ENCODE results near the gene CPA2. TPM values are rescaled to one million over a fixed set of nuclear protein-coding genes. Genes with fewer than 3 reads are reported as not detected.
A peak's percentile ranks its signal among the peaks of the same experiment; 100 is the strongest.

CPA2 gene
- total and polyA plus RNA-seq, 2 donors (not counting 1 experiment from before 2014, with no cell fraction given): 0.06 TPM; not detected in 1

GRCh38 chr7:130277763-130278643 lies 11.3 kb downstream of the CPA2 start:
- DNase-seq (ENCODE audit: low read depth in 2 of 2): peak; percentile 70 to 88
- Histone ChIP-seq H3K27me3 (ENCODE audit: control insufficient read depth, insufficient read depth, low read length) (no peaks in the 10 kb centered on the region), H3K79me2 (ENCODE audit: control insufficient read depth, insufficient read depth, low read length) (no peaks in the 10 kb centered on the region), H3K4me2 (ENCODE audit: extremely low read depth, insufficient read depth, low read length) (peak overlapping the region; percentile 46), H4K20me1 (ENCODE audit: control insufficient read depth, extremely low read depth, insufficient read depth, low read length) (no peaks in the 10 kb centered on the region), H3K27ac (ENCODE audit: insufficient read depth, low read length) (no peak overlapping the region), H3K9me3 (ENCODE audit: control insufficient read depth, insufficient read depth, low read depth, low read length) (no peaks in the 10 kb centered on the region), H3K36me3 (ENCODE audit: control insufficient read depth, insufficient read depth, low read length) (no peaks in the 10 kb centered on the region), H3K9ac (ENCODE audit: insufficient read depth, low read length) (no peak overlapping the region), H2AFZ (ENCODE audit: low read length) (no peak overlapping the region), H3K4me1 (ENCODE audit: control insufficient read depth, extremely low read depth, insufficient read depth, low read length) (peaks cover 17% of the 10 kb centered on the region), H3K4me3 (replicated peaks in 1 of 4; ENCODE audit: control extremely low read depth in 1 of 4, insufficient read depth in 1 of 4, low read depth in 3 of 4, low read length in 4 of 4) (no peak overlapping the region)
- TF ChIP-seq CTCF (conservative IDR thresholded peaks at IDR 0.05 in 1 of 2, IDR thresholded peaks at IDR 0.05 in 1 of 2; ENCODE audit: low read depth in 1 of 2, low read length in 2 of 2) (peak; percentile 61 to 69), EZH2 (IDR thresholded peaks at IDR 0.05; ENCODE audit: low read length, missing control alignments) (no peak)

- Histone ChIP-seq H3K36me3 (ENCODE audit: control insufficient read depth, insufficient read depth, low read length) (no peaks in the 10 kb centered on the region), H2AFZ (ENCODE audit: low read length) (no peak overlapping the region), H3K4me1 (ENCODE audit: control insufficient read depth, extremely low read depth, insufficient read depth, low read length) (peaks cover 16% of the 10 kb centered on the region), H3K4me3 (replicated peaks in 1 of 4; ENCODE audit: control extremely low read depth in 1 of 4, insufficient read depth in 1 of 4, low read depth in 3 of 4, low read length in 4 of 4) (no peak overlapping the region), H3K79me2 (ENCODE audit: control insufficient read depth, insufficient read depth, low read length) (no peaks in the 10 kb centered on the region), H3K4me2 (ENCODE audit: extremely low read depth, insufficient read depth, low read length) (no peak overlapping the region), H4K20me1 (ENCODE audit: control insufficient read depth, extremely low read depth, insufficient read depth, low read length) (no peaks in the 10 kb centered on the region), H3K9ac (ENCODE audit: insufficient read depth, low read length) (no peak overlapping the region), H3K27ac (ENCODE audit: insufficient read depth, low read length) (no peak overlapping the region), H3K27me3 (ENCODE audit: control insufficient read depth, insufficient read depth, low read length) (no peaks in the 10 kb centered on the region), H3K9me3 (ENCODE audit: control insufficient read depth, insufficient read depth, low read depth, low read length) (no peaks in the 10 kb centered on the region)
- peak; percentile 90 to 99 for DNase-seq (ENCODE audit: low read depth in 2 of 2)
- TF ChIP-seq CTCF (conservative IDR thresholded peaks at IDR 0.05 in 1 of 2, IDR thresholded peaks at IDR 0.05 in 1 of 2; ENCODE audit: low read depth in 1 of 2, low read length in 2 of 2): no peak
- TF ChIP-seq EZH2 (IDR thresholded peaks at IDR 0.05; ENCODE audit: low read length, missing control alignments): no peak
Observed at GRCh38 chr7:130278860-130279259, 12.2 kb downstream of the CPA2 start.

- Histone ChIP-seq H3K27me3 (ENCODE audit: control insufficient read depth, insufficient read depth, low read length) (no peaks in the 10 kb centered on the region), H3K9me3 (ENCODE audit: control insufficient read depth, insufficient read depth, low read depth, low read length) (no peaks in the 10 kb centered on the region), H3K4me3 (replicated peaks in 1 of 4; ENCODE audit: control extremely low read depth in 1 of 4, insufficient read depth in 1 of 4, low read depth in 3 of 4, low read length in 4 of 4) (no peak overlapping the region), H3K36me3 (ENCODE audit: control insufficient read depth, insufficient read depth, low read length) (no peaks in the 10 kb centered on the region), H3K9ac (ENCODE audit: insufficient read depth, low read length) (no peak overlapping the region), H3K79me2 (ENCODE audit: control insufficient read depth, insufficient read depth, low read length) (no peaks in the 10 kb centered on the region), H2AFZ (ENCODE audit: low read length) (no peak overlapping the region), H3K4me2 (ENCODE audit: extremely low read depth, insufficient read depth, low read length) (no peak overlapping the region), H4K20me1 (ENCODE audit: control insufficient read depth, extremely low read depth, insufficient read depth, low read length) (no peaks in the 10 kb centered on the region), H3K4me1 (ENCODE audit: control insufficient read depth, extremely low read depth, insufficient read depth, low read length) (peaks cover 16% of the 10 kb centered on the region), H3K27ac (ENCODE audit: insufficient read depth, low read length) (no peak overlapping the region)
- no peak for TF ChIP-seq EZH2 (IDR thresholded peaks at IDR 0.05; ENCODE audit: low read length, missing control alignments)
- no peak for TF ChIP-seq CTCF (conservative IDR thresholded peaks at IDR 0.05 in 1 of 2, IDR thresholded peaks at IDR 0.05 in 1 of 2; ENCODE audit: low read depth in 1 of 2, low read length in 2 of 2)
- no peak for DNase-seq (ENCODE audit: low read depth in 2 of 2)
Observed at GRCh38 chr7:130279286-130279685, 12.6 kb downstream of the CPA2 start.
